GM23248 (cell line): Measurements from ENCODE around the gene CCDC169.

Experiments
- EZH2 ChIP-seq: fragments of 200-600 bp; sonication (generic); IDR thresholded peaks from 2 replicates; pipeline ENCODE4 v1.6.1; 2018; ENCODE audit warnings: antibody characterized with exemption, mild to moderate bottlenecking; ENCODE audit not compliant: insufficient read depth, poor library complexity, severe bottlenecking
- EZH2phosphoT487 ChIP-seq: fragments of 200-600 bp; sonication (generic); IDR thresholded peaks from 2 replicates; pipeline ENCODE4 v1.6.1; 2018; ENCODE audit warnings: antibody characterized with exemption, moderate library complexity, mild to moderate bottlenecking, low read depth; ENCODE audit not compliant: insufficient read depth

DNA sequence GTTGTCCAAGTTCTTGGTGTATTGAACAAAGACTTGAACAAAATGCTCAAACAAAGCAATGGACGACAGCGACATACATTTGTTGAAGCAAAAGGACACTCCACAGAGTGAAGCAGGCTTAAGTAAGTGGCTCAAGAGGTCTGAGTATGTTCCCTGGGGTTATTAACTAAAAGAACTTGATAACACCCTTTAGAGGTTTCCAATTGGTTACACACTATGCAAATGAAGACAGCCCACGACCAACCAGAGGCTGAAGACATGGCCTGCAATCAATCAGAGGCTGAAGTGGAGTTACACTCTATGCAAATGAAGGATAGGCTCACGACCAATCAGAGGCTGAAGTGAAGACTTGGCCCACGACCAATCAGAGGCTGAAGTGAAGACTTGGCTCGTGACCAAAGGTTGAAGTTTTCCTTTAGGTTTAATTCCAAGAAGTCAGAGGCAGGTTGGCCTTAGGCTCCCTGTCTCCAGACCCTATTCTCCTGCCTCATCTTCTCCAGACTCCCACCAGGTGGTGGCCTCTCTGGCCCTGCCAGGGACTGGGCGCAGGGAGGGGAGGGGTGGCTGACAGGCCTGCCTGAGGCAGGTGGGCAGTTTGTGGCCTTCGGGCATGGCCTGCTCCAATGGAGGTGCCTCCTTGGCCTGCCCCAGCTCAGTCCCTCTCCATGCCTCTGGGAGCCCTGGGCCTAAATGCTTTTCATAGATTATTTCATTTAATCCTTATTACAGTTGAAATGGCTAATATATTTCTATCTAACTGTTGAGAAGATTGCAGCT is 38.1 kb downstream of the CCDC169 start:
- no peak for TF ChIP-seq EZH2phosphoT487
- TF ChIP-seq EZH2 = no peak
